ENCODE data around the gene NKX1-1. TPM values are rescaled to one million over a fixed set of nuclear protein-coding genes. Genes with fewer than 3 reads are reported as not detected.

Gene NKX1-1
- total and polyA plus RNA-seq, 2 donors (not counting 1 experiment from before 2014, with no cell fraction given): not detected

DNA sequence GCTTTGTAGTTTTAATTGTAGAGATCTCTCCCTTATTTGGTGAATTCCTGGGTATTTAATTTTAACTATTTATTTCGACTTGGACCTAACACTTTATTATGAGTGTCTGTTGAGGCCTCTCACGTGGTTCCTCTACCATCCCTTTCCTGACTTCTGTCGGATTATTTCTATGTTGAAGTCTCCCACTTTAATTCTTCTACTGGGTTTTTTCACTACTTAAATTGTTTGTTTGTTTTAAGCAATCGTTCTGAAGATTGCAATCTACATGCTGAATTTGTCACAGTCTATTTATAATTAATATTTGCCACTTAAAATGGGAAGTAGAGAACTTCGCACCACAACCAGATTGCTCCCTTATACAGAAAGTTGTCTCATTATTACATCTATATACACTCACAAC, 20.8 kb upstream of the NKX1-1 start:
- H3K79me2 ChIP-seq (ENCODE audit: control insufficient read depth, insufficient read depth, low read length): no peaks in the 10 kb centered on the region
- no peak overlapping the region for H2AFZ ChIP-seq (ENCODE audit: low read length)
- H3K9ac ChIP-seq (ENCODE audit: insufficient read depth, low read length): no peak overlapping the region
- no peaks in the 10 kb centered on the region for H3K9me3 ChIP-seq (ENCODE audit: control insufficient read depth, insufficient read depth, low read depth, low read length)
- no peak overlapping the region for H3K4me2 ChIP-seq (ENCODE audit: extremely low read depth, insufficient read depth, low read length)
- H3K27ac ChIP-seq (ENCODE audit: insufficient read depth, low read length): no peak overlapping the region
- no peaks in the 10 kb centered on the region for H3K36me3 ChIP-seq (ENCODE audit: control insufficient read depth, insufficient read depth, low read length)
- no peaks in the 10 kb centered on the region for H4K20me1 ChIP-seq (ENCODE audit: control insufficient read depth, extremely low read depth, insufficient read depth, low read length)
- no peaks in the 10 kb centered on the region for H3K4me1 ChIP-seq (ENCODE audit: control insufficient read depth, extremely low read depth, insufficient read depth, low read length)
- DNase-seq (ENCODE audit: low read depth in 2 of 2): no peak
- no peak overlapping the region for H3K4me3 ChIP-seq (replicated peaks in 1 of 4; ENCODE audit: control extremely low read depth in 1 of 4, insufficient read depth in 1 of 4, low read depth in 3 of 4, low read length in 4 of 4)
- TF ChIP-seq, protein P1, sequence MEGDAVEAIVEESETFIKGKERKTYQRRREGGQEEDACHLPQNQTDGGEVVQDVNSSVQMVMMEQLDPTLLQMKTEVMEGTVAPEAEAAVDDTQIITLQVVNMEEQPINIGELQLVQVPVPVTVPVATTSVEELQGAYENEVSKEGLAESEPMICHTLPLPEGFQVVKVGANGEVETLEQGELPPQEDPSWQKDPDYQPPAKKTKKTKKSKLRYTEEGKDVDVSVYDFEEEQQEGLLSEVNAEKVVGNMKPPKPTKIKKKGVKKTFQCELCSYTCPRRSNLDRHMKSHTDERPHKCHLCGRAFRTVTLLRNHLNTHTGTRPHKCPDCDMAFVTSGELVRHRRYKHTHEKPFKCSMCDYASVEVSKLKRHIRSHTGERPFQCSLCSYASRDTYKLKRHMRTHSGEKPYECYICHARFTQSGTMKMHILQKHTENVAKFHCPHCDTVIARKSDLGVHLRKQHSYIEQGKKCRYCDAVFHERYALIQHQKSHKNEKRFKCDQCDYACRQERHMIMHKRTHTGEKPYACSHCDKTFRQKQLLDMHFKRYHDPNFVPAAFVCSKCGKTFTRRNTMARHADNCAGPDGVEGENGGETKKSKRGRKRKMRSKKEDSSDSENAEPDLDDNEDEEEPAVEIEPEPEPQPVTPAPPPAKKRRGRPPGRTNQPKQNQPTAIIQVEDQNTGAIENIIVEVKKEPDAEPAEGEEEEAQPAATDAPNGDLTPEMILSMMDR (conservative IDR thresholded peaks at IDR 0.05 in 1 of 2, IDR thresholded peaks at IDR 0.05 in 1 of 2; ENCODE audit: low read depth in 1 of 2, low read length in 2 of 2): no peak
- no peak for TF ChIP-seq EZH2 (IDR thresholded peaks at IDR 0.05; ENCODE audit: low read length, missing control alignments)
- H3K27me3 ChIP-seq (ENCODE audit: control insufficient read depth, insufficient read depth, low read length): no peaks in the 10 kb centered on the region

DNA sequence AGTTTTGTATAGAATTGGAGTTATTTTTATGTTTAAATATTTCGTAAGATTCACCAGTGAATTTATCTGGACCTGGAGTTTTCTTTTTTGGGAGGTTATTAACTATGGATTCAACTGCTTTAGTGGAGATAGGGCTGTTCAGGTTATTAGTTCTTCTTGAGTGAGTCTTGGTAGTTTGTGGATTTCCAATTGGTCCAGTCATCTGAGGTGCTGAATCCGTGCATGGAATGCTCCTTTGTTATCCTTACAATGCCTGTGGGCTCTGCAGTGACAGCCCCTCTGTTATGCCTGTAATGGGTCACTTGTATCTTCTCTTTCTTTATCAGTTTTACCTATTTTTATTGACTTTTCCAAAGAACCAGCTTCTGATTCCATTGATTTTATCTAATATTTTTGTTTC, 15.4 kb upstream of the NKX1-1 start:
- Histone ChIP-seq H3K27me3 (ENCODE audit: control insufficient read depth, insufficient read depth, low read length) (no peaks in the 10 kb centered on the region), H3K36me3 (ENCODE audit: control insufficient read depth, insufficient read depth, low read length) (no peaks in the 10 kb centered on the region), H3K79me2 (ENCODE audit: control insufficient read depth, insufficient read depth, low read length) (no peaks in the 10 kb centered on the region), H4K20me1 (ENCODE audit: control insufficient read depth, extremely low read depth, insufficient read depth, low read length) (no peaks in the 10 kb centered on the region), H2AFZ (ENCODE audit: low read length) (no peak overlapping the region), H3K4me1 (ENCODE audit: control insufficient read depth, extremely low read depth, insufficient read depth, low read length) (no peaks in the 10 kb centered on the region), H3K4me3 (replicated peaks in 1 of 4; ENCODE audit: control extremely low read depth in 1 of 4, insufficient read depth in 1 of 4, low read depth in 3 of 4, low read length in 4 of 4) (no peak overlapping the region), H3K4me2 (ENCODE audit: extremely low read depth, insufficient read depth, low read length) (no peak overlapping the region), H3K9ac (ENCODE audit: insufficient read depth, low read length) (no peak overlapping the region), H3K27ac (ENCODE audit: insufficient read depth, low read length) (no peak overlapping the region), H3K9me3 (ENCODE audit: control insufficient read depth, insufficient read depth, low read depth, low read length) (no peaks in the 10 kb centered on the region)
- no peak for DNase-seq (ENCODE audit: low read depth in 2 of 2)
- TF ChIP-seq, protein P1 (conservative IDR thresholded peaks at IDR 0.05 in 1 of 2, IDR thresholded peaks at IDR 0.05 in 1 of 2; ENCODE audit: low read depth in 1 of 2, low read length in 2 of 2): no peak
- TF ChIP-seq EZH2 (IDR thresholded peaks at IDR 0.05; ENCODE audit: low read length, missing control alignments): no peak

DNA sequence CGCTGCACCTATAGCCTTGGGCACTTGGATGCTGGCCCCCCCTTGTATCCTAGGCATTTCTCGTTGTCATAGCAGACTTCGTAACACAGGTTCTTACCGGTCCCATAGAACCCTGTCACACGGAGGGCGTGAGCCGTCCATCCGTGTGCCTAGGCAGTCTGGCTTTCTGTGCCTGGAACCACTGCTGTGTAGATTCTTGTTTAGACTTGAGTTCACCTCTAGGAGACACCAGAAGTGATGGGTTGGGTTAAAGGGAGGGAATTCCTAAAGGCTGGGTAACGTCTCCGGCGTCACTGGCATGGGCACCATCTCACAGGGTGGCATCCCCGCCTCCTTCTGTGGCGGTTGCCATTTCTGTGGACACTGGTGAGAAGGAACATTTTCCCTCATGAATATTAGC, 13.5 kb upstream of the NKX1-1 start:
- Histone ChIP-seq H3K4me2 (ENCODE audit: extremely low read depth, insufficient read depth, low read length) (no peak overlapping the region), H3K79me2 (ENCODE audit: control insufficient read depth, insufficient read depth, low read length) (no peaks in the 10 kb centered on the region), H3K4me1 (ENCODE audit: control insufficient read depth, extremely low read depth, insufficient read depth, low read length) (no peaks in the 10 kb centered on the region), H3K36me3 (ENCODE audit: control insufficient read depth, insufficient read depth, low read length) (no peaks in the 10 kb centered on the region), H4K20me1 (ENCODE audit: control insufficient read depth, extremely low read depth, insufficient read depth, low read length) (no peaks in the 10 kb centered on the region), H3K27ac (ENCODE audit: insufficient read depth, low read length) (no peak overlapping the region), H3K9me3 (ENCODE audit: control insufficient read depth, insufficient read depth, low read depth, low read length) (no peaks in the 10 kb centered on the region), H3K4me3 (replicated peaks in 1 of 4; ENCODE audit: control extremely low read depth in 1 of 4, insufficient read depth in 1 of 4, low read depth in 3 of 4, low read length in 4 of 4) (no peak overlapping the region), H2AFZ (ENCODE audit: low read length) (no peak overlapping the region), H3K27me3 (ENCODE audit: control insufficient read depth, insufficient read depth, low read length) (peaks cover 2% of the 10 kb centered on the region), H3K9ac (ENCODE audit: insufficient read depth, low read length) (no peak overlapping the region)
- TF ChIP-seq EZH2 (IDR thresholded peaks at IDR 0.05; ENCODE audit: low read length, missing control alignments): no peak
- TF ChIP-seq, protein P1 (conservative IDR thresholded peaks at IDR 0.05 in 1 of 2, IDR thresholded peaks at IDR 0.05 in 1 of 2; ENCODE audit: low read depth in 1 of 2, low read length in 2 of 2): no peak
- no peak for DNase-seq (ENCODE audit: low read depth in 2 of 2)
